ENCODE data around the gene NEMP2.
A peak's percentile ranks its signal among the peaks of the same experiment; 100 is the strongest.

NEMP2 gene

DNA sequence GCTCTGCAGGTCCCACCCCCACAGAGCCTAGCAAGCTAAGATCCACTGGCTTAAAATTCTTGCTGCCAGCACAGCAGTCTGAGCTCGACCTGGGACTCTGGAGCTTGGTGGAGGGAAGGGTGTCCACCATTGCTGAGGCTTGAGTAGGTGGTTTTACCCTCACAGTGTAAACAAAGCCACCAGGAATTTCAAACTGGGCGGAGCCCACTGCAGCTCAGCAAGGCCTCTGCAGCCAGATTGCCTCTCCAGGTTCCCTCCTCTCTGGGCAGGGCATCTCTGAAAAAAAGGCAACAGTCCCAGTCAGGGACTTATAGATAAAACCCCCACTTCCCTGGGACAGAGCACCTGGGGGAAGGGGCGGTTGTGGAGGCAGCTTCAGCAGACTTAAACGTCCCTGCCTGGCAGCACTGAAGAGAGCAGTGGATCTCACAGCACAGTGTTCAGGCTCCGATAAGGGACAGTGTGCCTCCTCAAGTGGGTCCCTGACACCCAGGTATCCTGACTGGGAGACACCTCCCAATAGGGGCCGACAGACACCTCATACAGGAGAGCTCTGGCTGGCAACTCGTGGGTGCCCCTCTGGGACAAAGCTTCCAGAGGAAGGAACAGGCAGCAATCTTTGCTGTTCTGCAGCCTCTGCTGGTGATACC lies 20.0 kb upstream of the NEMP2 start:
- DNase-seq (ENCODE audit: low read depth in 2 of 2), result no peak

DNA sequence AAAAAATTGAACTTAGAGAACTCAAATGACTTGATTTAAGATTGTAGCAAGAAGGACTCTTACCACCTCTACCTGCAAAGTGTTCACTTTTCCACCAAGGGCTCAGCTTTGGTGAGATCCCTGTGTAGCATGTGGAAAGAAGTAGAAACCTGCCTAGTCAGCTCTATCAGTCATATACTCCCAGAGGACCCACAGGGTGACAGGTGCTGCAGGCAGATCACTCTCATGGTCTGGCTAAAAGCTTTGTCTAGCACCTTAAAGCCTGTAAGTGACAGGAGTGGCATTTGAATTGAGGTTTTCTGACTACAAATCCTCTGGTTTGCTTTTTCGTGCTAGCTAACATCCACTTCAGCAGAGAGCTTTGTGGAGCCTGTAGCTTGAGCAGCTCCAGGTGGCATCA lies 18.7 kb upstream of the NEMP2 start:
- no peak for DNase-seq (ENCODE audit: low read depth in 2 of 2)

DNA sequence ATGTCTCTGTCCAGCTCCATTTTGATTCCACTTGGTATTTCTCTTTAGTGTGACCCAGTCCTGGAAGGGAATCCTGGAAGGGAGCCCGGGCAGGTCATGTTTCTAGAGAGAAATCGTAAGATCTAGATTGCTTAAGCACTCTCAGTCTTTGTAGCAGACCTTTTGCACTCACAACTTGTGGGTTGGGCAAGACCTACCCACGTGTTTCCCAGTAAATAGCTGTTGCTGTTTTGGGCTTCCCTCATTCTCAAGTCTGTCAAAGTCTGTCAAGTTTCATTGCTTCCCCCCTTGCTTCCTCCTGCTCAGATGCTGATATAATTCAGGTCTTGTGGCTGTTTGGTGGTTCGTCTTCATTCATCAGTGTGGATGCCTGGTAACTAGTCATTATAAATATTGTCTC lies 17.4 kb upstream of the NEMP2 start:
- no peak for DNase-seq (ENCODE audit: low read depth in 2 of 2)

DNA sequence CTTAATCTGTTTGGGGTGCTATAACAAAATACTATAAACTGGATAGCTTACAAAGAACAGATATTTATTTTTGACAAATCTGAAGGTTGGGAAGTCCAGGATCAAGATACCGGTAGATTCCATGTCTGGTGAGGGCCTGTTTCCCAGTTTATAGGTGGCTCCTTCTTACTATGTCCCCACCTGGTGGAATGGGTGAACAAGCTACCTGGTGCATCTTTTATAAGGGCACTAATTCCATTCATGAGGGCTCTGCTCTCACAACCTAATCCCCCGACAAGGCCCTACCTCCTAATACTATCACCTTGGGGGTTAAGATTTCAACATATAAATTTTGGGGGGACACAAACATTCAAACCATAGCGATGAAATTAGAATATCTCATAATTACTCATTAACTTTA lies 15.6 kb upstream of the NEMP2 start:
- no peak for DNase-seq (ENCODE audit: low read depth in 2 of 2)

DNA sequence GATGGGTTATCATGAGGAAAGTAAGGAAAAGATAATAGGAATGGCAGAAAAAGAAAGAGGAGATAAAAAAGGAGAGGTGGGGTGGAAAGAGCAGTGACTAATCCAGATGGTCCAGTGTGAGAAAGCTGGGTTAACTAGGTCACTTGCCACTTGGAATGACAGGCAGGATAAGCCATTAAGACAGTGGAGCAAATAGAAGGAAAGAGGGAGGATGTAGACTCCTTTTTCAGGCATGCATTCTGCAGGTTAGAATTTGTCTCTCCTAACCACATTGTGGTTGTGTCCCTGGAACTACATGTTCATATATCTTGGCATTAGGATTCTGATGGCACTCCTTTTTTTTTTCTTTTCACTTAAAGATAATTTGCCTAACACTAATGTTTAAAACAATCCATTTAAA lies 13.4 kb upstream of the NEMP2 start:
- no peak for DNase-seq (ENCODE audit: low read depth in 2 of 2)

DNA sequence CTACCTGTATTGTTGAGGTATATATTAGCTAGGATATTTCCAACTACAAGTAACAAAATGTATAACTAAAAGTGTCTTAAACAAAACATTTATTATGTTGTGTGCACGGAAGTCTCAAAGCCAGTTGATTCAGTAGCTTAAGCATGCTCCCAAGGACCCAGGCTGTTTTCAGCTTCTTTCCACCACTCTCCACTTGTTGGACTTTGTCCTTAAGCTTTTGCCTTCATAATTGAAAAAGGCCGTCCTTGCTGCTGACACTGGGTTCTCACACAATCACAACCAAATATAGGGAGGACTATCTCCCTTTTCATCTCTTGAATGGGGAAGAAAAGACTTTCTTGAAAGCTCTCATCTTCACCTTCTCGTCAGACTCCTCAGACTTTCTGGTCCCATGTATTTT lies 12.2 kb upstream of the NEMP2 start:
- DNase-seq (ENCODE audit: low read depth in 2 of 2), result no peak

DNA sequence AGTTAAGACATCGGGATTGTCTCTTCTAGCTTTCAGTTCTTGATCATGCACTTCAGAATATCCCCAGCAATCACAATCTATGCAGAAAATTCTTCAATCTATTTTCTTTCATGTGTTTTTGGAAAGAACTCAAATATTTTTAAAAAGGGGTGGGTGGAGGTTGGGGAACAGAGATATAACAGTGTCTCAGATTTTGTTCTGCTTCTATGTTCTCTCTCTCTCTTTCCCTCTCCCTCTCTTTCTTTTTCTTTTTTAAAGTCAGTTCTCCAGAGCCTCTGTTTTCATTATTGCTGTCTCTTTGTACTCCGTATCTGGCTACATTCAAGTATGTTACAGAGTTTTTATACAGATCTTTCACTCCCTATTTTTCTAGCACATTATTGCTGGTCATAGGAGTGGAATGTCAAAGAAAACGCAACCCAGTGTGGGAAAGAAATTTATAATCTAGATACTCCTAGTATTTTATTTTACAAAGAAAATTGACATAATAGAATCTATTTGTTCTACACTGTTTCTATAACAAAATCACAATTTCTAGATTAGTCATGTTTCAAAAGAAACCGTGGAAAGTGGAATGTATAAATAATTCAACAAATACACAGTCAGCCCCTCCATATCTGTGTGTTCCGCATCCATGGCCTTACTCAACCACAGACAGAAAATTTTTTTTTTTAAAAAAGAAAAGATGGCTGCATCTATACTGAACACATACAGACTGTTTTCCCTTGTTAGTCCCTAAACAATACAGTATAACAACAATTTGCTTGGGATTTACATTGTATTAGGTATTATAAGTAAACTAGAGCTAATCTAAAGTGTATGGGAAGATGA lies 11.2 kb upstream of the NEMP2 start:
- DNase-seq (ENCODE audit: low read depth in 2 of 2), result no peak

DNA sequence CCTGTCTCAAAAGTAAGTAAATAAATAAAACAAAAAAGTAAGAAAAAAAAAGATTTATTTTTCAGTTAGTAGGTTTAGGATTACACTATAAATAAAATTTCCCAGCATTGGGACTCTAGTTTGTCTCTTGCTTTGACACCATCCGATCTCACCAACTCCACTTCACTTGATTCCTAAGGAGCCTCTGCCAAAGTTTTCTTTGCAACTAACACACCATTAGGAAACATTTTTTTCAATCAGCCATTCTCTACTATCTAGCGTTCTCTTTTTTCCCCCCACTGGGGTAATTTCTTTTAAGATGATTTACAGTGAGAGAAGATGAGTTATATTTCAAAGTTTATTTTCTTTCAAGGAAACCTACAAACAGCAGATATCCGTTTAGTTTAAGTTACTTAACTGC lies 10.6 kb upstream of the NEMP2 start:
- no peak for DNase-seq (ENCODE audit: low read depth in 2 of 2)

DNA sequence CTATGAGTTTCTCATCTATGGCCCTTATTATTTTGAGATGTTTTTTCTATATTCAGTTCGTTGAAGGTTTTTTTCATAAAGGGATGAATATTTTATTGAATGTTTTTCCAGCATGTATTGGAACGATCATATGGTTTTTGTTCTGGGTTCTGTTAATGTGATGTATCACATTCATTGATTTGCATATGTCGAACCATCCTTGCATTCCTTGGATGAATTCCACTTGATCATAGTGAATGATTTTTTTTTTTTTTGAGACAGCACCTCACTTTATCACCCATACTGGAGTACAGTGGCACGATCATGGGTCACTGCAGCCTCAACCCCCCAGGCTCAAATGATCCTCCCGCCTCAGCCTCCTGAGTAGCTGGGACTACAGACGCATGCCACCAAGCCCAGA lies 5.5 kb upstream of the NEMP2 start:
- DNase-seq (ENCODE audit: low read depth in 2 of 2), result no peak

DNA sequence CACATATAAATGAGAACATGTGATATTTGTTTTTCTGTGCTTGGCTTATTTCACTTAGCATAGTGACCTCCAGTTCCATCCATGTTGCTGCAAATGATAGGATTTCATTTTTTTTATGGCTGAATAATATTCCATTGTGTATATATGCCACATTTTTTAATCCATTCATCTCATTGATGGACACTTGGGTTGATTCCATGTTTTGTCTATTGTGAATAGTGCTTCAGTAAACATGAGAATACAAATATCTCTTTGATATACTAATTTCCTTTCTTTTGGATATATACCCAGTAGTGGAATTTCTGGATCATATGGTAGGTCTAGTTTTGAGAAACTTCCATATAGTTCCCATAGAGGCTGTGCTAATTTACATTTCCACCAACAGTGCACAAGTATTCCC lies 3.7 kb upstream of the NEMP2 start:
- no peak for DNase-seq (ENCODE audit: low read depth in 2 of 2)

DNA sequence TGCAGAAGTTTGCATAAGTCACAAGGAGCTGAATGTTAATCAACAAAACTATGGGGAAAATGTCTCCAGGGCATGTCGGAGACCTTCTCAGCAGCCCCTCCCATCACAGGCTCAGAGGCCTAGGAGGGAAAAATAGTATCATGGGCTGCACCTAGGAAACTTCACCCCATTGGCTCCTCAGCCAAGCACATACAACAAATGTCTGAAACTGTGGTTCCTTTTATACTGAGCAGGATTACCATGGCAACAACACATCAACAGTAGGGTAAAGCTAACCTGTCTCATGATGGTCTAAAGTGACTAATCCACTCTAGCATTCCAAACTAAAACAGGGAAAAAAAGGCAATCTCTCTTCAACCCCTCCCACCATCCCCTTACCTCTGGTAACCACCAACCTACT lies 3.2 kb upstream of the NEMP2 start:
- no peak for DNase-seq (ENCODE audit: low read depth in 2 of 2)

DNA sequence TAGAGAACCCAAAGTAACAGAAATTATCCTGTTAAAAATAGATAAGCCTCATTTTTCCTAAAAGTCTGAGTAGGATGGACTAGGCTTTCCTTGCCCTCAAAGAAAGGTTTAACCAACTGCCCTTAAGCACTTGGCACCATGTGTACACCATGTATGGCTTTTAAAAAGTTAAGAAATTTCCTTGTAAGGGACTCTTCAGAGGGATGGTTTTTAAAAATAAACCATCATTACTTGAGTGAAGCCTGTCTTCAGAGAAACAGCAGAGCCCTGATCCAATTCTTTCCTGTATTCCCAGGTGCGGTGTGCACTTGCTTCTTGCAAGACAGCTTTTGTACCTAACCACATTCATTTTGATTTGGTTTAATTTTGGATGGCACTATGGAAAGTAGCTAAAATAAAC lies 1.1 kb upstream of the NEMP2 start:
- DNase-seq (ENCODE audit: low read depth in 2 of 2), result no peak

DNA sequence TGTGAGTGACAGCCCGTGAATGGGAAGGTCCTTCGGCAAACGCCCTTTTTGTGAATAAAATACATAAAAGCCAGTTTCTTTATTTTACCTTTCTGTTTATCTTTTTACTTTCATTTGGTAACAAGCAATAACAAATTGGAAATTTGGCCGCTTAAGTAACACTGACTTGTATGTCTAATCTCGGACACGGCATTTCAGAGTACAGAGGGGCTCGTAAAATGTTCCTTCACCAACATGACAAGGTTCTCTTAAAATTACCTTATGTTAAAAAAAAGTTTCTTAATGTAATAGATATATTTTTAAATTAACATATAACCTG lies 558 bp upstream of the NEMP2 start:
- DNase-seq (ENCODE audit: low read depth in 2 of 2), result no peak

DNA sequence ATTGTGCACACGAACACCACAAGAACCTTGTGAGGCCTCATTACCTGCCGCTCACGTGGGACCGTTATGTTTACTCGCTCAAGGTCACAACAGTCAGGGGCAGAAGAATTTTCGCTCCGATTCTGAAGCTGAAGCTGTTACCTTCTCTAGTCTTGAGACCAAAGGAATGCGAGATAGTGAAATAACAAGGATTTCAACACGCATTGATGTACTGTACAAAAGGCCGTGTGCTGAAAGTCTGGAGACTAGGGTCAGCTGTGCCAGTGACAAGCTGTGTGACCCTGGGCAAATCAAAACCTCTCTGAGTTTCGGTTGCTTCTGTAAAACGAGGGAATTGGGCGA lies 583 bp downstream of the NEMP2 start:
- DNase-seq (ENCODE audit: low read depth in 2 of 2), result peak; percentile 26 to 28

DNA sequence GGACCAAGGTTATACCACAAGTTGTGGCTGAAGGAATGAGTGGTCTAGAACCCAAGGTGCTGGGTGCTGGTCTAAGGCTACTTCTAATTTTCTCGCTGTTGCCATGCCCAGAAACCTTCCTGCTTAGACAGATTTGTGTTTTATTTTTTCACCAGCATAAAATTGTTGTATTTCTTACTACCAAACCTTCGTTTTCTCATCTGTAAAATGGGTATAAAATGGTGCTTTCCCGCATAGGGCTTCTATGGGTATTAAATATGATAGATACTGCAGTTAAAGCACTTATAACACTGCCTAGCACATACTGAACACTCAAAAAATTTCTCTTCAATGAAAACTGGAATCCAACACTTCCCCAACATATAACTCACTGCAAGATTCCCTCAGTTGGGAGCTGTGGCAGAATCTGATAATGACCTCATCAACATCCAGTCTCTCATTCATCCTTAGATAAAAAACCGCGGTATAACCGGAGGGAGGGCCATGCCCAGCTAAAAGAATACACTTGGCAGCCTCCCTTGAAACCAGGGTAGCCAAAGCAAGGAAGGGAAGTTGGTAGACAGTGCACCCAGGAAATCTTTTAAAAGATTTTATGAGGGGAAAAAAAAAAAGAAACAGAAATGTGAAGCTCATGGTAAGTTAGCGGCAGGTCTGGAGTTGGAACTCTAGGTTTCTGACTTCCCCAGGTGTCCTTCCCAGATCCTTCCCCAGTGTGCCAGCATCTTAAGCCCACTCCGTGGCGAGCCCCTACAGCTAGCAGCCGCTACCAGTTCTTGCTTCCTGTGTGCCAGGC lies 1.2 kb downstream of the NEMP2 start:
- DNase-seq (ENCODE audit: low read depth in 2 of 2), result no peak

DNA sequence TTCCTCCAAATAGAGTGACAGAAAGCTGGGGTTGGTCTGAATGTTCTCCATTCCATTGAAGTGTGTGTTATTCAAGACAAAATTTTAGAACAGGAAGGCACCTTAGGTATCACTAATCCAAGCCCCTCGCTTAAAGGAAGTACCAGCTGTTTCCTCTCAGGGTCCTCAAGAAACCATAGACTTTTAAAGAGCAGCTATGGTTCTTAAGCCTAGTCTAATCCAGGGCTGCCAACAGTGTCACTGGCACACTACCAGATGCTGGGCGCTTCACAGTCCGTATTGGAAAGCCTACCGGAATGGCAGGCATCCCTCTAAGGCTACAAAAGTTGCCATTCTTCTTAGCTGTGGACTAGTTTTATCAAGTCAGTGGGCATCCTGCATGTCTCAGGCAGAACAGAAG lies 1.9 kb downstream of the NEMP2 start:
- no peak for DNase-seq (ENCODE audit: low read depth in 2 of 2)

DNA sequence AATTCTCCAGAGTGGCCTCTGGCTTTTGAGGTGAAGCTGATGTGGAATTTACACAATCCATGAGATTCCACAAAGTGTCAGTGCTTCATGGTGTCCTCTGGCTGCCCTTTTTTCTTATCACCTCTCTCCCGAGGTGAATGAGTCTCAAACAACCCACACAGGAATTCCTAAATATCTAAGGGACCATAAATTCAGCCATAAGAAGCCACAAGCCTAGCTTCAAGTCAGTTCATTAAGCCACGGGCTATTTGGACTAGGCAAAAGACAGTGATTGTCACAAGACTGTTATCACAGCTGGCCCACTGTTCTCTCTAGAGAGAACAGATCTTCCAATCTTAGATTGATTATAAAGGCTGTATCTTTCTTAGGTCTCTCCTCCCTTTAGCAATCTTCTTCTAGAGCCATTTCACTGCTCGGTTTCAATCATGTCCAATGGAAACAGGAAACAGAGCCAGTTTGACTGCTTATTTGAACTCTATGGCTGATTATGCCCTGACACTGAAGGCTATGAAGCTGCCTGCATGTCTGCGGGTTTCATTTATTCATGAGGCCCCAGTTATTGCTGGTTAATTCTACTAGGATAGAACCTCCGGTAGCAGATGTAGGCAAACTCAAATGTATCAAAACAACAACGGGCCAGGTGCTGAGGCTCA lies 4.1 kb downstream of the NEMP2 start:
- DNase-seq (ENCODE audit: low read depth in 2 of 2), result no peak

DNA sequence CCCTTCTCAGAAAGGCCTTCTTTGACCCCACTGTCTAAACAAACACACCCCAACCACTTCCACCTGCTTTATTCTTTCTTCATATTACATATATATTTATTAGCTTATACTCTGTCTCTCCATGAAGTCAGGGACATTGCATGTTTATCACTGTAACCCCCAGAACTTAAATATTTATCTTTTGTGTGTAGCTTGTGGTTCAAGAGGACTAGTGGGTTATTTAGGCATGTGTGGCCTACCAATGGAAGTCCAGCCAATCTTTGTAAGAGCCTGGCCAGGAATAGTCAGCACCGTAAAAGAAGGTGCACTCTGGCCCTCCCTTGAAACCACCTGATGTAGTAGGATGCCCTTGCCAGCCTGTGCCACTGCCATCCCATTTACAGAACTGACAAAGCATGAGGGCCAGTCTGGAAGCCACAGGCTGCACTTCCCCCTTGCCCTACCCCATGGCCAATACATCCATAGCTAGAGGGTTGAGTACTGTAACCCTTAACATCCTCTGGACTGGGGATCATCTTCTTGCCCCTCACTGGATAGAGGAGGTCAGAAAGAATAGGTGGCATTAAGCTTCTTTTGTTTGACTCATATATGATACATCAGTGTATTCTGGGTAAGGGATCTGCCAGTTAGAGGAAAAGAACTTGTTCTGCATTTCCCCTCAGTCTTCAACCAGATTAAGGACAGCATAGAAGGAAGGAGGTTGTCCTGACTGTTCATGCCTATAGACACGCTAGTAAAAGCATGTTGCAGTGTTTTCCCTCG lies 4.9 kb downstream of the NEMP2 start:
- no peak for DNase-seq (ENCODE audit: low read depth in 2 of 2)

DNA sequence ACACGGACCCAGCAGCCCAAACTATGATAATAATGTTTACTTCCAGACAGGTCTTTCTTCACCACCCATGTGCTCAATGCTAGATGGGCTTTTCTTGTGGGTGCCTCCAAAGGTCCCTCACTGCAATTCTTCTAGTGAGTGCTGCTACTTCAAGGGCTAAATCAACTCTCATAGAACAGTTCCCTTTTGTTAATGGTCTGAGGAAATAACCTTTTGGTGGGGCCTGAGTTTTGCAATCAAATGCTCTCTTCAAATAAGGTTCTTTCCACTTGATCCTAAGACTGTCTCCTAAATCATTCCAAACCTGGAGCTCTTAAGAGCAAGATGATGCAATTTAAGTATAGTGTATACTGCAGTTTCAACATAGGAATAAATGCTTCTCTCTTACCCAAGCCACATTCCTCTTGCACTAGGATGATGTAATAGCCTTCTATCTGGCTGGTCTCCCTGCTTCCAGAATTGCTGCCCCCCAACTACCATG lies 6.0 kb downstream of the NEMP2 start:
- no peak for DNase-seq (ENCODE audit: low read depth in 2 of 2)

DNA sequence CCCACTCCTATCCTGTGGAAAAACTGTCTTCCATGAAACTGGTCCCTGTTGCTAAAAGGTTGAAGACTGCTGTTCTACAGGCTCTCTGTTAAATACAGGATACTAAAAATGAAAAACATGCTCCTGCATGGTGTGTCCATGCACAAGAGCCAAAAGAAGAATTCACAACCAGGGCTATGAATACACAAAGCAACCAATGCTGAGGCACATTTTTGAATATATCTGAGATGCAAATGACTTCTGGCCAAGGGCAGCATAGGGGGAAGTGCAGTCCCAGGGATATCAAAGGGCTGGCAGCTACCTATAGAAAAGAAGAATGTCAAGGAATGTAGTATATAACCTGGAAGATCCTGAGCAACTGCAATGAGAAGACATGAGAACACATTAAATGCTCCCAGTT lies 6.6 kb downstream of the NEMP2 start:
- no peak for DNase-seq (ENCODE audit: low read depth in 2 of 2)

DNA sequence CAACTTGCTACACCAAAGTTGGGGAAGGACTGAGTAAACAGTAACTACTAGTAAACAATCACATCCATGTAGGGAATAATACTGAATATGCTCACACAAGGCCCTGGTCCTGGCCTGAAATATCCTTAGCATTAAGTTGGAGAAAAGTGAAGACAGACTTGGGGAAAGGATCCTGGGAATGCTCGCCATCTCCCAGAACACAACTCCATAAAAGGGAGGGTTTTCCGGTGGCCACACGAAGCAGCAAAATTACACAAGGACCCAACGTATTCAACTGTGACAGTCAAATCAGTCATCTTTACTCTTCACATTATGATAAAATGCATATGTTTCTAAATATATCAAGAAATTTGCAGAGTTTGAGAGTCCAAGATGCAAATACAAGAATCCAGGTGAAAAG lies 7.3 kb downstream of the NEMP2 start:
- no peak for DNase-seq (ENCODE audit: low read depth in 2 of 2)

All from stimulated activated CD4-positive, alpha-beta T cell treated with anti-CD3 and anti-CD28 coated beads, Interleukin-4, amount 100 ng/mL, for 48 hours (primary cell).